Stimulated activated CD4-positive, alpha-beta T cell treated with anti-CD3 and anti-CD28 coated beads, Interleukin-4, amount 100 ng/mL, for 24 hours (primary cell): ENCODE data around the gene VWA8.
A peak's percentile ranks its signal among the peaks of the same experiment; 100 is the strongest.

Experiments used
- DNase-seq: peaks from one replicate; pipeline ENCODE4 v3.0.0-alpha.2; 2020

Gene VWA8

DNA sequence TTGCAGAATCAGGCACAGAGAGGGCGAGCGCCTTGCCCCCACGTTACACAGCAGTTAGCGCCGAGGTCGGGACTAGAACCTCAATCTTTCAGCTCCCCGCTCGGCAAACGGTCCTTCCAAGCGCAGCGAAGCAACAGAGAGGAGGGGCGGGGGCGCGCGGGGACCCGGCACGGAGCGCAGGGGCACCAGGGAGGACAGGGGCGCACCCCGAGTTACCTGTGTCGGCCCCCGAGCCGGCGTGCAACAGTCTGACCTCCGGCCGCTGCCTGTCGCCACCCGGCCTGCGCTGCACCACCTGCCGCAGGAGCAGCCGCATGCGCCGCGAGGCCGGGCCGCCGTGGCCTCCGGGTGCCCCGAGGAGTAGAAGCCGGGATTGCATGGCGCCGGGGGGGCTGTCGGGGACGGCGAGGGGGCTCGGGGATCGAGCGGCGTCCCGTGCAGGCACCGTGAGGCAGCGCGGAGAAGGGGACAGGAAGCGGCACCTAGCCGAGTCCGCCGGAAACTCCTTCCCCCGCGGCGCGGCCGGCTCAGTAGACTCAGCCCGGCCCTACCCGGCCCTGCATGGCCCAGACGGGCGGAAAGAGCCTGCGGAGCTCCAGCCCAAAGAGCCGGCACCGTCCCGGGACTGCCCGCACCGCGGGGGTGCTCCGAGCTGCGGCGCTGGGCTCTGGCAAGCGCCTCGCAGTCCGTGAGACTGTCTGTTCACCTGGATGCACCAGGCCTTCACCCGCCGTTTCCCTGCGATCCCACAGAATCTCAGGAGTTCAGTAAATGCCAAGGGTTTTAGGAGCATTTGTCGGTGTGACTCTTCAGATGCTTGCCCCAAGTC, at the start of gene VWA8:
Gene VWA8, minus strand, starts transcription at position 473 of the 829 bp plus-strand sequence. Its CDS starts 94 bp downstream, at position 379.
- DNase-seq = peak; percentile 86

DNA sequence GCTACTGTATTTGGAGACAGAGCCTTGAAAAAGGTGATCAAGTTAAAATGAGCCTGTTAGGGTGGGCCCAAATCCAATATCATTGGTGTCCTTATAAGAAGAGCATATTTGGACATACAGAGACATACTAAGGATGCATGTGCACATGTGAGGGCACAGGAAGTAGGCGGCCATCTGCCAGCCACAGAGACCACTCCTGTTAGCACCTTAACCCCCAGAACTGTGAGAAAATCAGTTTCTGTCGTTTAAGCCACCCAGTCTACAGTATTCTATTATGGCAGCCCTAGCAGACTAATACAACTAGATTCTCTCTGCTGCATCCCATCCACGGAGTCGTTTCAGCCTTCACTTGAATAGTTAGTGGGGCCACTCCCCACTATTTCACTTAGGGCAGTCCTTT, 48.1 kb upstream of the VWA8 start:
- DNase-seq = no peak

DNA sequence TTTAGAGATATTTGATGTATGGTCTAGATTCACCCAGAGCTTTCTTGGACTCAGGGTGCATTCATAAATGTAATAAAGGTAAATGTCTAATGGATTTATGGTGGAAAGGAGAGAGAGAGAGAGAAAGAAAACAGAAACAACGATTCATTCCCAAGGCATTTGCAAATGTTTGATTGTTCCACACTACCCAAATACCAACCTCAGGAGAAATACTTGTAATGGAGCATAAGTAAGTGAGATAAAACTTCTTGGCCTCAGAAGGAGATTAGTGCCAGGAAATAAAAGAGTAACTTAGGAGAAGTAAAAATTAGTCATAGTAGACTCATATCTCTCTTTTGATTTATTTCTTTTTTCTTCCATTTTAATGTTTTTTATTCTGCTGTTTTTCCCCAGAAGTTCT, 46.9 kb upstream of the VWA8 start:
- DNase-seq = no peak

DNA sequence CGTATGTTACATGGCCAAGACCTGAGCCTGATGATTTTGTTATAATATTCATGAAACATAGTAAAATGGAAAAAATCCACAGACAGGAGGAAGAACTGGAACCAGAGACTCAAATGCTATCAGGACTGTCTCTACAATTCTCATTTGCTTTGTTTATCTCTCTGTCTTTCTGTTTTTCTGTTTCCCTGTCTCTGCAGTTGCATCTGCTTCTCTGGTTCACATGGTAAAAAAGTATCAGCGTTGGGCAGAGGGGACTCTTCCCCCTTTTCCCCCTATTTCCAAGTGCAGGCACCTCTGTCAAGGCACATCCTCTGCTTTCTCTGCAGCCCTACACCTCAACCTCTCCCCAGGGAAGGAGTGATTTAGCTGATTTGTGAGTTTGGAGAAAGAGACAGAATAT, 41.2 kb upstream of the VWA8 start:
- no peak for DNase-seq

DNA sequence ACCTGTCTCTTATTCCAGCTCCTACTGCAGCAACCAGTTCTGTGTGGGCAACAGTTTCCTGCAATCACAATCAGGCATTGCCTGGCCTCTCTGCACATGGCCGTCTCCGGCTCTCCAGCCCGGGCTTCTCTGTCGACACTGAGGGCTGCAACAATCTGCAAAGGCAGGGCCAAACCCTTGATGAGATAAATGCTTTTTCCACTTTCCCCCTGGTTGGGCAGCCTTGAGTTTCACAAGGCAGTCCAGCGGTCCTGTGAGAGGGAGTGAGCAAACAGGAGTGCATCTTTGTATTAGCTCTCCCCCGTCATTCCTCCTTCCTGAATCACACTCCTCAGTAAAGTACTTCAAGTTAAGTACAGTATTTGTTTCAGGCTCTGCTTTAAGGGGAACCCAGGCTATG, 40.7 kb upstream of the VWA8 start:
- no peak for DNase-seq

DNA sequence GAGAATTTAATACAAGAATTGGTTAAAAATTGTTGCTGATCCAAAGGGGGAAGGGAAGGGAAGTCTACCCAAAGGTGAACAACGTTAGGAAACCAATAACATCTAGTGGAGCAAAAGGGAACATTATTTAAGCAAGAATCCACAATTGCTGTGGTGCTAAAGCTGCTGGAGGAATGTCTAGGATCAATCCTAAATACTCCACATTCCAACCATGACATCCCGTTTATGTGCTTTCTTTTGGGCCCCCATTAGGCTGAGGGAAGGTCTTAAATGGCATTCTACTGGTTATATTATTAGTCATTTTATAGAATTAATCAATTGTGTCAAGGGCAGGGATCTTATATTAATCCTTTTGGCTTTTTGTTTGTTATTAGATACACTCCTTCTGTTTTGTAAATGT, 39.9 kb upstream of the VWA8 start:
- no peak for DNase-seq

DNA sequence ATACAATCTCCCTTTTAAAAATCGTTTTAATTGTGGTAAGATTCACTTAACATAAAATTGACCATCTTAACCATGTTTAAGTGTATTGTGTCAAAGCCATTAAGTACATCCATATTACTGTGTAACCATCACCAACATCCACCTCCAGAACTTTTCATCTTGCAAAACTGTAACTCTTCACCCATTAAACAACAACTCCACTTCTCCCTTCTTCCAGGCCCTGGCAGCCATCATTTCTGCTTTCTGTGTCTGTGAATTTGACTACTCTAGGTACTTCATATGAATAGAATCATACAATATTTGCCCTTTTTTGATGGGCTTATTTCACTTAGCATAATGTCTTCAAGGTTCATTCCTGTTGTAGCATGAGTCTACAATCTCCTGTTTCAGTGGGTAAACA, 36.5 kb upstream of the VWA8 start:
- no peak for DNase-seq

DNA sequence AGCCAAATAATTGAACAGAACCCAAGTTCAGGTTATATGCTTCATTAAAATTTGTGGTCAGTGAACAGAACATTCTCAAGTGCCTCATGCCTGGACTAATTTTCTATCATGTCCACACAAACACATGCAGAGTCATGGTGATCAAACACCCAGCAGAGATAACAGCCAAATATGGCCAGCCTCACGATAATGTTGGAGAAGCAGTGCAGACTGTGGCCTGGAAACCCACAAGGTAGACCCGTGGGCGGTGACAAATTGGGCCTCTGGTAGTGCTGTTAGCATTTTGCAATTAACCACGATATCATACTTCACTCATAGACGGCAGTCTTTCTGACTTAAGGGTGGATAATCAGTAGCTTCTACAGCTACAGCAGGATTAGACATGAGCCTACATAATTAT, 35.0 kb upstream of the VWA8 start:
- DNase-seq = no peak

DNA sequence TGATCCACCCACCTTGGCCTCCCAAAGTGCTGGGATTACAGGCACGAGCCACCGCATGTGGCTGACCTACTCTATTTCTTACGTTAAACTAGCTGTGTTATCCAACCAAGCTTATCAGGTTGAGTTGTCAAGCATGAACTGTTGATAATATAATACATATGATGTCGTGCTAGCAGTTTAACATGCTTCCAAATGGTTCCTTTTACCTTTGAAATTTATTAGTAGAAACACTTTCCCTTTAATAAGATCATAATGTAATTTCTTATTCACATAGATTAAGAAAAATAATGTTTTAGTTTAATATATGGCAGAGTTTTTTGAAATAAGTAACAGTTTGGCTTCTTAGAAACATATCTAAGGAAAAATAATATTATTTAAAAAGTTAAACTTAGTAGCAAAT, 34.4 kb upstream of the VWA8 start:
- DNase-seq = no peak

DNA sequence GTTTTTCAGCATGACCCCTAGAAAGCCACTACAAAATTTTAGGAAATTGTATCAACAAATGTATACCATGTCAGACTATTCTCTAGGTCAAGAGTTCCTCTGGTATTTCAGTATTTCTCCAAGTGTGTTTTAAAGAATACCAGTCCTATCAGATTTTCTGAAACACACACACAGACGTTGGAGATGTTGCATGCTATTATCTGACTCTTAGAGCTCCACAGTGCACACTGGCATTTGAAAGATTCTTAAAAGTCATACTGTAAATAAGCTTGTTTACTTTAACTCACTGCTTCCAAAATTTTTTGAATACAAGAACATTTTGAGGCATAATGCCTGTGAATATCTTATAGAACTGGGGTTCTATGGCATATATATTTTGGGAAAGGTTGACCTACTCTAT, 33.8 kb upstream of the VWA8 start:
- DNase-seq = no peak

DNA sequence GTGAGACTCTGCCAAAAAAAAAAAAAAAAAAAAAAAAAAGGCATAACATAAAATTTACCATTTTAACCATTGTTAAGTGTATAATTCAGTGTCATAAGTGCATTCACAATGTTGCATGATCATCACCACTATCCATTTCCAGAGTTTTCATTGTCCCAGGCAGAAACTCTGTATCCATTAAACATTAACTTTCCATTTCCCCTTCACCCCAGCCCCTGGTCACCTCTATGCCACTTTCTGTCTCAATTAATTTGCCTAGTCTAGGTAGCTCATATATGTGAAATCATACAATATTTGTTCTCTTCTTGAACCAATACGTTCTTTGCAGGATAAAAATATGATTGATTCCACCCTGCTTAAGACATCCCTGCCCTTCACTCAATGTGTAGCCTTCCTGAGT, 31.0 kb upstream of the VWA8 start:
- DNase-seq = no peak

DNA sequence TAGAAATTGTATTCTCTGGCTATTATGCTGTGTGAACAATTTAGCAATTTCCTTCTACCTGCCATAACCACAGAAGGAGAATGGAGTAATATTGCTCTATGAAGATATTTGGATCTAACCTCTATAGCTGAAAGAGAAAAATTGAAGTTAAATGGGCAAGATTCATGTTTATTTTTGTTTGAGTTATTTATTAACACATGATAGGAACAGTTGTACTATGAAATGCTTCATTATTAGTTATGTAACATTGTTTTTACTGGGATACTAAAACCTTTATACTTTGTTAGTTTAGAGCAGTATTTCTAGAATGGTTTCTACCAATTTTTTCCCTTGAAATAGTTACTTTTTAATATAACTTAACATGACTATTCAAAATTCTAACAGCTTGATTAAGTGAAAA, 27.3 kb upstream of the VWA8 start:
- DNase-seq = no peak

DNA sequence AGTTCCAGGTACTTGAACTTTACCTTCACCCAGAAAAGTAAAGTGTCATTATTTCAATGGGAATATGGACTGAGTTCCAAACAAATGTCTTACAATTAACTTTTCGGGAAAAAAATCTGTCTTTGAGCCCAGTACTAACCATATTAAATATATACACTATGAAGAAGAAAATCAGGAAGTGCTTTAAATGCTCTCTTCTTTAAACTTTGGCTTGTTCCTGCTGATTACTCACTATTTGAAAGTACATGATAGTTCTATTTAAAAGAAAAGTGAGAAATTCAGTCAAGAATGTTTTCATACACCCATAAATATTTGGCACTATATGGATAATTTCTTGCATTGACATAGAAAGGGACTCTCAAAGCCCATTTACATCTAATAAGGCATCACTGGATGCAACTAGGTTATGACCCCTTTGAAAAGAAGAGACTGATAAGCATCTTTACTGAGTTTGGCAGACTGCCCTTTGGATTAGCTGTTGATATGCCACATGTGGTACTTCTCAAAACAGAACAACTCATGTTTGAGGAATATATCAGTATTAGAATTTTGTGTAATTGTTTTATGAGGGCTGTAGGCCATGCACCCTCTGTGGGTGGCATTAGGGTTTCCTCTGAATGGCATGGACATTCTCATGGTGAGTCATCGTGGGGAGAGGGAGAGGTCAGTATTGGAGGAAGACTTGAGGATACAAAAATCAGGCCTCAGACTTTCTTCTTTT, 25.0 kb upstream of the VWA8 start:
- DNase-seq = no peak

DNA sequence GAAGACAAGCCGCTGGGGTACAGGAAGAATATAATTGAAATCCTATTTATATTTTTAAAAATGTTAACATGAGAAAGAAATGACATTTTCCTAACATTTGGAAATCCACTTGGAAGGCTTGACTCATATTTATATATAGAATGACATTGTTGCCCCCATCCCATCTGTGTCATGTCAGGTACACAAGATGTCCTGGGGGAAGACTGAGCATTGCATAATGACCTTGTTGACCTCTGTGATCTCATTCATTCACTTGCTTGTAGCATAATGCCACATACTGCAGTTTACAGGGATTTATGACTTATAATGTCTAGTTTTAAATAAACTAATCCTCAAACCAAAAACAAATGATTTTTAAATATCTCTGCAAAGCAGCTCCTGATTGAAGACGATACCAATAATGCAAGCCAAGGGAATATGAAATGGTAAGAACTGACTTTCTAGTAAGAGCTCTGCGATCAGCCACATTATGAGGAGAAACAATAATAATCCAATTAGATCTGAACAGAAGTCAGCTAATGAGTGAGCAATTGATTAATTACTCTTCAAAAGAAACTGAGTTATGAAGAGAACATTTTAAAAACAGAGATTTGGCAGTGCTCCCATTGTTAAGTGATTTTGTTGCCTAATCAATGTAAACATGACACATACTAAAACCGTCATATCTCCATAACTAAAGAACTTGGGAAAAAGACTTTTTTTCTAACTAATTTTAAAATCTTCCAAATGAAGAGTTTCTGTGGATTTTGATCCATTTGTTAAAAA, 21.2 kb upstream of the VWA8 start:
- no peak for DNase-seq

DNA sequence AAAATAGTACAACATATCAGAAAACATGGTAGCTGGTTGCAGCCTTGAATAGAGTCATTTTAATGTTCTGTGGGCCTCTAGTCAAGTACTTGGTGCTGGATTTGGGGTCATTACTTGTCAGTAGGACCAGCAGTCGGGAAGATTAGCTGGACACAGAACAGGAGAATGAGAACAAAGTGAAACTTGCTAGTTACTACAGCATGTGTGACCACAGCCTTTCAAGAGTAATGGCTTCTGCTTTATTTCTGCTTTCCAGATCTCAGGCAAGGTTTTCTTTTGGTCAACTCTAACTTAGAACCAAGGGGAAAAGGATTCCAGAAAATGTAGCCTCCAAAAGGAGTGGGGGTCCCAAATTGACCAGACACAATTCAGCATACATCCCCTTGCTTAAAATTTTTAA, 17.1 kb upstream of the VWA8 start:
- no peak for DNase-seq

DNA sequence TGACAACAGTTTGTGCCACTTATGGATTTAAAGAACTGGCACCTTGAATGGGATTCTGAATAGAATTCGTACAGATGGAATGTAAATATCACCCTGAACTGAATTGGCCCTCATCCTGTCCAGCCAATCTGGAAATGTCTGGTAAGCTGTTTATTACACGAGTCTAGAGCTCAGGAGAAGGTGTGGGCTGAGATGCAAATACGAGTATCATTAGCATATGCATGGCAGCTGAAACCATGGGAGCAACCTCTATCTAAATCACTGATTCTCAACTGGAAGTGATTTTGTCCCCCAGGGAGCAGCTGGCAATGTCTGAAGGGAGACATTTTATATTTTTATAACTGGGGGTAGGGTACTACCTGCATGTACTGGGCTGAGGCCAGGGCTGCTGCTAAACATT, 15.6 kb upstream of the VWA8 start:
- no peak for DNase-seq

DNA sequence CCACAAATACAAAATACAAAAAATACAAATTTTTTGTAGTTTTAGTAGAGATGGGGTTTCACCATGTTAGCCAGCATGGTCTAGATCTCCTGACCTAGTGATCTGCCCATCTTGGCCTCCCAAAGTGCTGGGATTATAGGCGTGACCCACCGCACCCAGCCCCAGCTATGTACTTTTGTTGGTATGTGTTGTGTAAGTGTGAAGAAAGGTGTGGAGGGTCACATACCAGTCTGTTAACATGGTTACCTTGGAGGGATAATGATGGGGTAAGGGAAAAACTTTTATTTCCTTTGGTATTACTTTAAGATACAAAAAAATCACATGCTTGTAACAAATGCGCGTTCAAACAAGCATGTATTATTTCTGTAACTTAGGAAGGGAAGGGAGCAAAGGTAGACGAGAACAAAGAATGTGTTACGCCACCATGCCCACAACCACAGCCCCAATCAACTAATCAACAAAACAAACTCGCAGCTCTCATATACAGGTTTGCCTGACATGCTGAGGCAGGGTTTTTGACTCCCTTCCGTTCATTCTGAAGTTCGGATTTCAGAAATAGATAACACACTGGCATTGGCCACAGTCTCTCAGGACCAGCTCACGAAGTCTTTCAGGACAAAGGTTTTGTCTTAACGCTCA, 13.5 kb upstream of the VWA8 start:
- DNase-seq = no peak

DNA sequence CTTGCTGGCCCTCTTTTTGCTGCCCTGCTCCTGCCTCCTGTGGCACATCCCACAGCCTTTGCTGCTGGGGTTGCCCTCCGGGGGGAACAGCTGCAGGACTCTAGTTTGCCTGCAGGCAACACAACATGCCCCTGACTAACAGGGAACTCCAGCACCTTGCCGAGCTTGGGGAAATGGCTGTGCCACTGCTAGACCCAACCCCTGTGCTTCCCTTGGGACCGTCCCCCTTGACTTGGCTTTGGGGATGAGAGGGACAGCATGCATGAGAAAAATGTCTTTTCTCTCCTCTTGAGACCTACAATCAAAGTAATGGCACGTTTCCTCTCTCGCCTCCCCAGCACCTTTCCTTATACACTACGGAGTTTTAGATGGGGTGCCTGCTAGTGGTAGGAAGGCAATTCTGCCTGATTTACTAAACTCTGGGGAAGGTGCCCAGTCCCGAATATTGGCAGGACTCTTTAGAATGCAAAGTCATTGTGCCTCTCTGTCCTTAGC, 12.4 kb upstream of the VWA8 start:
- no peak for DNase-seq

DNA sequence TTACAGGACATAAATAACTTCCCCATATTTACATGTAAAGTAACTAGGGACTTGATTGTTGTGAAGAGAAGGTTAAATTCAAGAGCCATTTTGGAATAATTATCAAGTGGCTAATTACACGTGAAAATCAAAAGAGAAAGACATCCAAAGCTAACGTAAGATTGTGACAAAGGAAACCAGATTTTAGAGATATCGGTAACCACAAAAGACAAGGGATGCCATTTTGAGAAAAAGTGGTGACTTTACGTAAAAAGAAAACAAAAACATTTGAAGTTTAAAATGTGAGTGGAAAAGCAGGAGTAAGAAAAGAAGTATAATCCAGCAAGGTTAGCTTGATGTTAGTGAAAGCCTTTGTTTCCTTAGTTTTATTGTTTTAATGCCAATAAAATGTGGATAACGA, 10.9 kb upstream of the VWA8 start:
- no peak for DNase-seq

DNA sequence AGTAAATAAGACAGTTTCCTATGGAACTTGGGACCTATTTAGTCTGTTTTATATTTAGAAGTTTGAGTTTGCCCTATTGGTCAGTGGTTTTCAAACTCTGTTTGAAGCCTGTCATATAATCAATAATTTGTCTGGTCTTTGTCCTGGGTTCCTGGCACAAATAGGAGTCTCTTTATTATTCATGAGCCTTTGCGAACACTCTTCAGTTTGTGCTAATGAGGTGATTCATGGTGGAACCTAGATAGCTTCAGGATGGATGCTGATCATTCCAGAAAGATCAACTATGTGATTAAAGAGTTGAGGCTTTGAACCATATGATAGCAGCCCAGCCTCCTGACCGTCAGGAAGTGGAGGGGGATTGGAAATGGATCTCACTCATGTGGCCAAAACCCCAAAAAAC, 10.0 kb upstream of the VWA8 start:
- no peak for DNase-seq

DNA sequence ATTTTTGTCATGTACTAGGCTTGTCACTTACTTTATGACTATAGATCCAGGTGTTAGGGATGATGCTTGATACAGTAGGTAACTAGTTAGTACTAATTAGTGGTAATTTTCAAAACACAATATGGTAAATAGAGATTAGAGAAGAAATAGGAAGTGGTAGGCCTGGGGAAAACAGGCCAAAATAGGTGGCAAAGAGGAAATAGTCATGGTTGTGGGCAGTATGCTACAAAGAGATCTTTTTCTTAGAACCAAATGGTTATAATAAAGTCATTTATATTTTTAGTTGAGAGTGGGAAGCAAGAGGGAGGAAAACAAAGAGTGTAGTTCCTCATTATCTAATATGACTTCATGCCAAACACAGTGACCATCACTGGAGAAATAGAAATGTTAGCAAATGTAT, 9.1 kb upstream of the VWA8 start:
- DNase-seq = no peak

DNA sequence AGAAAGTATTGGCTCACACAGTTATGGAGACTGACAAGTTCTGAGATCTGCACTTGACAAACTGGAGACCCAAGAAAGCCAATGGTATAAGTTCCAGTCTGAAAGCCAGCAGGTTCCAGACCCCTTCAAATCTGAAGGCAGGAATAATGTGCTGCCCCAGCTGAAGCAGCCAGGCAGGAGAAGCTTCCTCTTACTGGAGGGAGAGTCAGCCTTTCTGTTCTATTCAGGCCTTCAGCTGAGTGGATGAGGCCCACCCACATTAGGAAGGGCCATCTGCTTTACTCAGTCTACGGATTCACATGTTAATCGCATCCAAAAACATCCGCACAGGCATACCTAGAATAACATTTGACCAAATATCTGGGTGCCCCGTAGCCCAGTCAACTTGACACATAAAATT, 8.2 kb upstream of the VWA8 start:
- no peak for DNase-seq

DNA sequence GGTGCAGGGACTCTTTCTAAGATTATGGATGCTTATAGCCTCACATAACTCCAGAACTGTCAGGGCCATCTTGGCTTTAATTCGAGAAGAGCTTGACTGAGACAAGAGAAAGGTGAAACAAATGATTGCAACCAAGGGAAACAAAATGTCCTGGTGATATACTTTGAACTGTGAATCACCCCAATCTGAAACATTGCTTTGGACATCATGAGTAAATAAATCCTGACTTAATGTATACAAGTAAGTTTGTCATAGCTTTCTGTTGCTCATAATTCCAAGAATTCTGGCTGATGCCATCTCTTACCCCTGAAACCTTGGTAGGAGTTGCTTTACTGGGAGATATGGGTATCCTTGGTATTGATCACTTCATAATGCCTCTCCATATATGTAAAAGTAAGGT, 5.8 kb upstream of the VWA8 start:
- DNase-seq = no peak
